Activated naive CD8-positive, alpha-beta T cell treated with anti-CD3 and anti-CD28 coated beads, Interleukin-2, amount 50 U/mL, for 16 hours (primary cell): ENCODE results near the gene NPM1.

ENCODE experiments used
- DNase-seq: peaks from one replicate; pipeline ENCODE4 v3.0.0-alpha.2; 2020; ENCODE audit warnings: low read depth, low spot score

NPM1 gene

GRCh38 chr5:171450423-171451331 is 63.0 kb downstream of the NPM1 start:
- no peak for DNase-seq

GRCh38 chr5:171451421-171451820 is 63.8 kb downstream of the NPM1 start:
- DNase-seq, result no peak

- DNase-seq, result no peak
These were observed 65.5 kb downstream of the NPM1 start for GRCh38 chr5:171453056-171453725.

GRCh38 chr5:171453988-171454387 is 66.3 kb downstream of the NPM1 start:
- no peak for DNase-seq

GRCh38 chr5:171454549-171454948 is 66.9 kb downstream of the NPM1 start:
- DNase-seq, result no peak

- DNase-seq, result no peak
These were observed 67.9 kb downstream of the NPM1 start for GRCh38 chr5:171455522-171455921.

- no peak for DNase-seq
These were observed 69.7 kb downstream of the NPM1 start for GRCh38 chr5:171457208-171457981.

GRCh38 chr5:171459839-171460238 is 72.2 kb downstream of the NPM1 start:
- DNase-seq, result no peak
